Activated CD4-positive, alpha-beta T cell treated with anti-CD3 and anti-CD28 coated beads for 48 hours (primary cell): ENCODE measurements around the gene DOCK4.

Experiments
- DNase-seq: peaks from one replicate; pipeline ENCODE4 v3.0.0-alpha.2; 2020

DOCK4 gene

DNA sequence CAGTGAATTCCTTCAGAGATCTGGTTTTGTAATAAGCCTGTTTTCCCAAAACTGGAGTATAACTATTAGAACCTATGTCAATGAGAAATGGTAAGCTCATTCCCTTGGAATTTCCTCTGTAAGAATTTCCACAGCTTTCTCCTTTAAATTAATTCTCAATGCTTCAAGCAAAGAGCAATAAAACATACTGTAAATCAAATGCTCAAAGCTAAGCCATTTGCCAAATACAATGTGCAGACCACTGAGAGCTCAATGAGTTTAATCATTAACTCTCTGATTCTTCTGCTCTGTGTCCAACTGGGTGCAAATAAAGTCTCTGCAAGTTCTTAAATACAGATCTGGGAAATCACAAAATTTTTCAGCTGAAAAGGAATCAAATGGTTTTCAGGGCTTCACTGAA lies 416.3 kb downstream of the DOCK4 start:
- no peak for DNase-seq

DNA sequence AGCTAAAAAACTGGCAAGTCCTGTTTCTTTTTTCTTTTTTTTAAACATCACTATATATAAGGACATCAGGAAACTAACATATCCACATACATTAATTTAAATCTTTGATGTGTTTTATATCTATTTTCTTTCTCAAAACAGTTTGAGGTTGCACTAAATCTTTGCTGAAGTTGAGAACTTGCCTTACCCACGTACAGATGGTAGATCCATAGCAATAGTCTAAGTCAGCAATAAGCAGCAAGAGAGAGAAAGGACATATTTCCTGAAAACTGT lies 417.2 kb downstream of the DOCK4 start:
- no peak for DNase-seq

DNA sequence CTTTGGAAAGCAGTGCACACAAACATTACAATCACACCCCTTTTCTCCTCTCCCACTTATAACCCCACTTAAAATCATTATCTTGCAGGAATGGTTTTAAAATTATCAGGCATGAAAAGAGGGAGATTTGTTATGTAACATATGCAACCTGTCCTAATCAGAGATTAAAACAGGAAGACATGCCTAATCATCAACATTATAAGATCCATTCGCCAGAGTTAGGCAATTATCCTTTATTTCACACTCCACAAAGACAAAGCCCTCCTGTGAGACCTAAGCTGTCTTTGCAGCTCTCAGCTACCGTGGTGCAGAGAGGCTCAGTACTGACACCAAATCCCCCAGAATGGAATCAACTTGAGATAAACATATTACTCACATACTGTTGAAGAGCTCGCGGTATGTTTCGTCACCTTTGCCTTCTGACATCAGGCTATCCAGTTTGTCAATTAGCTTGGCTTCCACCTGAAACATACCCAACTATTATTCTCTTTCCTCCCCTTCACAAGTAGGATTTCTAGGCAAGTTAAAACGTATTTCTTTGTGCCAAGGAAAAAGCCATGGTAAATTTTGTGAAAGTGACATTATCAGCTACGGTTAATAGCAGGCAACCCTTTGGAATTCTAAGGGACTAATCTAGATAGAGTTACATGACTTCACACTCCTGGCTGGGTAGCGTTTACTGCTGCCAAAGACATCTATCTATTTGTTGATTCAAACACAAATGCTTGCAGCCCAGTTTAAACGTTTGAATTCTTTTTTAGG lies 417.7 kb downstream of the DOCK4 start:
- DNase-seq = no peak

DNA sequence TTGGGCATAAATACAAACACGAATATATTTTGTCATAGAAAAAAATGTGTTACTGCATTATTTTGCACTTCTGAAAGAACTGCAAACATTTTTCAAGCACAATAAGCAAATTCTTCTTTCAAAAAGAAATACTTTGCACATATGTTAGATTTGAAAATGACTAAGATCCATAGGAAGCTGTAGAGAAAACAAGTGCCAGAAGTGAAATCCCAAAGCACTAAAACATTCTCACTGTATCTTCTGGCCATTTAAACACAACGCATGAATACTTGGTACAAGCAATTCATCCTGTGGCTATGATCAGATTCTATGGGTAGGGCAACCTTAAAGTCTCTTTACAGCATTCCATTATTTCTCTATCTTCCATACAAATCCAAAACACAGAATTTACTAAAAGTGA lies 418.5 kb downstream of the DOCK4 start:
- no peak for DNase-seq

DNA sequence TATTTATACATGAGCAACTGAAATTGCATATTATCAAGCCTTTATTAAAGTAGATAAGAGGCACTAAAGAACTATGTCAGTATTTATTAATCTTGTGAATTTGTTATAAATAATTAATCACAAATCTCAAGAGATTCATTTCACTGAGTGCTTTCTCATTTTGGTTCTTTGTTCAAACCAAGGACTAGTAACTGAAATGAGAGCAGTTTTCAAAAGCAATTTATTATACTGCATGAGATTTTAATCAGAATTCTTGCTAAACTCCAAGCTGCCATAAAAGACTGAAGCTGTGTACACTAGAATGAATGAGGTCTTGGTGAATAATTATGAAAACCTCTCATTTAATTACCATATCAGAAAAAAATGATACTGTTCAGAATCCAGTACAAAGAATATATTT lies 419.1 kb downstream of the DOCK4 start:
- DNase-seq = no peak

DNA sequence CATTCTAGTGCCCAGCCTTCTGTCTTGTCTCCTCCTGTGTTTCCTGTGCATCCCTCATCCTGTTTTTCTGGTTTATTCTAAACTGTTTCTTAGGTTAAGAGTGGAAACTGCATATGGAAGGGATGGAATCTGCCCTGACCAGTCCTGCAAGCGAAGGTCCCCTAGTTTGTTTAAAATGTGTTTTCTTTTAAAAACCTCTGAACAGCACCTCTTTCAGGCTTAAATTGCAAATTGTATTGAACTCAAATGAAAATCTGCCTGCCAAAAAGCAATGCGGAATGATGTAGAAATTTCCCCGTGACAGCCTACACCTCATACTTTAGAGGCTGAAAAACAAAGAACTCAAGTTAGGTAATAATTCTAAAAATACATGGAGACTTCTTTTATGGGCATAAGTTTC lies 421.1 kb downstream of the DOCK4 start:
- DNase-seq = no peak

DNA sequence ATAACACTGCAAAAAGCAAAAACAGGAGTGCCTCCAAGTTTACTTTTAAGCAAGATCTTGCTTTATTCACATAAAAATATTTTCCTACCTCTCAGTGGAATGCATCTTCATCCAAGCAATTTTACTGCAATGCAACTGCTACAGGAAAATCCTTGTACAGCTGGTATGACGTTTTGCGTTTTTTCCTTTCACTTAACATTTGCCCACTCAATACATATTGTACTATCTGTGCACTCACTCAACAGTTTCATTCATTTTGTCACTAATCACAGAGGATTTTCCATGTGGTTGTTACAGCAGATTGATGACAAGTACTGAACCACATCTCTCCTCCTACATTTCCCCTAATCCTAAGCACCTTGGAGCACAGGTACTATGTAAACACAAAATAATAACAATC lies 421.9 kb downstream of the DOCK4 start:
- DNase-seq = no peak

DNA sequence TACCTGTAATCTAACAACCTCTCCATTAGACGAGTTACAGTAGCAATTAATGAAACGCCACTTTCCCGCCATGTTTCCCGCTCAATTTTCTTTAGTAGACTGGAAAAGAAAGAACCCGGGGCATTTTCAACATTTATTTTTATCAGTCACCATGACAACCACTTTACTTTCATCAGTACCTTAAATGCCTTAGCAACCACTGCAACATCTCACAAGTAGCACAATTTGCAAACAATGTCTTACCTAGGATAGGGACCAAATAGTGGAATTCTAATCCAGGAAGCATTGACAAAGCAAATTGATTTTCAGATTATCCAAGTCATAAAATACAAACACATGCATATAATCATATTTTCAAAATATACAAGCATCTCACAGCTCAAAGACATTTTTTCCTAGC lies 422.3 kb downstream of the DOCK4 start:
- no peak for DNase-seq

DNA sequence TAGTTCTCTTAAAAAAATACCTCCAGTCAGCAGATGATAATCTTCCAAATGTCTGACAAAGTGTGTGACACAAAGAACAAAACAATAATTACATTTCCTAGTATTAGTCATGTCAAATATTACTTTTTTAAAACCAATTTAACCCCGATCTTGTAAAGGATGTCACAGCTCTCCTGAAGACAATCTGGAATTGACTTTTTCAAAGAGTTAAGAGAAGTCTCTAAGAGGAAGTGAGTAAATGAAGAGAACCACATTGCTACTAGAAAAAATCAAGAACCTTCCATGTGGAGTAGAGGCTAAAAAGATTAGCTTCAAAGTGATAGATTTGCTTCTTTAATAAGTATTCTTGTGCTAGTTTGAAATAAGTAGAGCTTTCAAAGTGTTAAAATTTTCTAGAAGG lies 425.7 kb downstream of the DOCK4 start:
- no peak for DNase-seq

DNA sequence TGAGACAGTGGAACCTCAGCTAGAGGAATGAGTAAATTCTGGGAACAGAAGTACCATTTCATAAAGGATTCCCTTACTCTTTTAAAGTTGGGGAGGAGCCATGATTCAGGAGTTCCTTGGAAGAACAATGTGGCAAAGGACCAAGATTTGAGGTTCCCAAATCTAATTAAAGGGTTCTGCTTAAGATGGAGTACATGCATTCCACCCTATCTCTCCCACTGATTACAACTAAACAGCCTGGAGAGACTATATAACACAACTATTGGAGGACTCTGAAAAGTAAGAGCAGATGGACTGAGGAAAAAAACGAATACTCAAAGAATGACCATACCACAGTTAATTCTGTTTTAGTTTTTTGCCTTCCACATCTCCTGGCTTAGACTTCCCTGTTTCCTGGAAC lies 431.0 kb downstream of the DOCK4 start:
- DNase-seq = no peak

DNA sequence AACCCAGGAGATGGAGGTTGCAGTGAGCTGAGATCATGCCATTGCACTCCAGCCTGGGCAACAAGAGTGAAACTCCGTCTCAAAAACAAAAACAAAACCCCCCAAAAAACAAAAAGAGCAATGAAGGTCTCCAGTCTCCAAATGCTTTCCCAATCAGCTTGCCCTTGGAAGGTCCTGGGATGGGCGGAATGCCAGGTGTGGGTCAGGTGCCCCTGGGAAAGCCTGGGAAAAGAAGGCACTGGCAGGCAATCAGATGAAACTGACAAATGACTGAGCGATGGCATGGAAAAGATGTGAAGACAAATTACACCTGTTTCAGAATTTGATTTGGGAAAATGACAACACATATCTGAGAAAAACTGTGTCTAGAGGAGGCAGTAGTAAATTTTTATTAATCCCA lies 433.5 kb downstream of the DOCK4 start:
- no peak for DNase-seq

DNA sequence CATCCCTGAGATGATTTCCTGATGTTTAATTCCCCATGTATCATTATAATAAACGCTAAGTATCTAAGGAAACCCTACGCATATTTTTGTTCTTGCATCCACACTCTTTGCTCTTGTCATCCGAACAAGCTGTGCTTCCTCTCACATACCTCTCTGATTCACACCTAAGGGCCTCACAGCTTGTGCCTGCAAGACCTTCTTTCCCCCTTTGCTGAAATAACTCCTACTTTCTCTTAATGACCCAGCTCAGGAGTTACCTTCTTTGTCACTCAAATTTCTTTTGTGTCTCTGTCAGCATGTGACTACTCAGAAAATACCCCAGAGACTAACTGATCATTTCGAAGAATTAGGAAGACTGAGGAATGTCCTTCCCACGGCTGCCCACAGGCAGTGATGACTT lies 434.6 kb downstream of the DOCK4 start:
- no peak for DNase-seq

DNA sequence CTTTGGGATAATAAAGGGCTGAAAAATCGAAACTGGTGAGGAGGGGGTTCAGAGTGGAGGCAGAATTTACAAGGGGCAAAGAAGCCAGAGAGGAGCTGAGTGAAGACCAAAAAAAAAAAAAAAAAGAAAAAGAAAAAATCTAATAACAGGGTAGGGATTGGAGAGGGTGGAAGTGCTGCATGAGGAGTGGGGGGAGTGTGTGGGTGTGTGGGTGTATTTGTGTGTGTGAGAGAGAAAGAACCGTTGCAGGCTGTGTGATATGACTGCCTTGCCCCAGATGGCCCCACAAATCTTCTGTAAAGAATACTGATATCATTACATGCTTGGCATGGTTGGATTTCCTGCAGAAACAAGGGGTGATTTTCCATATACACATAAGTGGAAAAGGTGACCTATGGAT lies 436.1 kb downstream of the DOCK4 start:
- no peak for DNase-seq

DNA sequence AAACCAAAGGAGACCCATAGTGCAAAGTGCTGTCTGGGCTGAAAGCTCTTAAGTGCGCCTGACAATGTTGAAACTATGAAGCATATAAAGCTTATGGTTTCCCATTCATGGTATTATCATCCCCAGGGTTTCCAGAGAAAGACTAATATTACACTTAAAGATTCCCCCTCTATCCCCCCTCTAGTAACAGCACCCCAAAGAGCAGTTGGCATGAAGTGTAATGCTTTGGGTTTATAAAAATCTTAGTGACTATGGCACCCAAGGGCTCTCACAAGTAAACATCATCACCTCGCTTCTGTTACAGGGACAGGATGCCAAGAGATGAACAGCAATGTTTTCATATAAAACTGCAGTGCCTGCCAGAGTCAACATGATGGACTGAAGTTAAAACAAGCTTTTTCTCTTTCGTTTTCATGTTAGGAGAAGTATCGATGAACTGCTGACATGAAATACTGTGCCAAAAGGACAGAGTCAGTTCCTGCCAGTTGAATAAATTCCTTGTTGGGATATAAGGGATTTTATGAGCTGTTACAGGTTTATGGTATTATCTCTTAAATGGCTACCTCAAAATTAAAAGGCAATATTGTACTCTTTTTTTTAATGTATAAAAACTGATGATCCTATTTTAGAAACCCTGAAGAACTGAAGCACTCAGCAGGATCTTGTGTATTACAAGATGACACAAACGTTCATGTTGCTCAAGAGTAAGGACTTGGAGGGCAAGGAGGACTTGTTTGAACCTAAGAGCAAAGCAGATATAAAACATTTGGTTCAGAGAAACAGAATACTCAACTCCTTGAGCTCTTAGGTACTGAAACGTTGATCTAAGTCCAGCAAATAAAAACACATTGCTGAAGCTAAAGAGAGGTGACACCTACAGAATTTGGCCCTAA lies 440.2 kb downstream of the DOCK4 start:
- no peak for DNase-seq

DNA sequence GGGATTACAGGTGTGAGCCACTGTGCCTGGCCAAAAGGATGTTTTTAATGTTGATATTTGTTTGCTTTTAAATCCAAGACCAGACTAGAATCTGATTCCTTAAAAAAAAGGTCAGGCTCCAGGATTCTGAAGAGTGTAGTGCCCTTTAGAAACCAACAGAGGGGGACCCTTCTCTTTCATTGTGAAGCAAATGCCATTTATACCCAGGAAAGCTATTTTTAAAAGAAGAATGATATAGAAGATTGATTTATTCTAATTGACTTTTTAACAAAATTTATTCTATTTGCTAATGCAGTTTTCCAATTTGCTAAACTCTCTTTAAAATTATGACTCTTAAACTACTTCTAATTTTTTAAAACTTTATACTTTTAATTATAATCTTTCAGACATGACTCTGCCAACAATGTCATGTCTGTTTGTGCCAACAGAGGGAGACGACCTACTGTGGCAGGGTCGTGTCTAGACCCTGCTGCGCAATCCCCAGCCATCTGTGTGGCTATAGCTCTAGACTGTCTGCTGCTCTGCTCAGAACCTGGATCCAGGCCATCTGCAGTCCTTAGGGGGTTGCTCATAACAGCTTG lies 442.9 kb downstream of the DOCK4 start:
- no peak for DNase-seq

DNA sequence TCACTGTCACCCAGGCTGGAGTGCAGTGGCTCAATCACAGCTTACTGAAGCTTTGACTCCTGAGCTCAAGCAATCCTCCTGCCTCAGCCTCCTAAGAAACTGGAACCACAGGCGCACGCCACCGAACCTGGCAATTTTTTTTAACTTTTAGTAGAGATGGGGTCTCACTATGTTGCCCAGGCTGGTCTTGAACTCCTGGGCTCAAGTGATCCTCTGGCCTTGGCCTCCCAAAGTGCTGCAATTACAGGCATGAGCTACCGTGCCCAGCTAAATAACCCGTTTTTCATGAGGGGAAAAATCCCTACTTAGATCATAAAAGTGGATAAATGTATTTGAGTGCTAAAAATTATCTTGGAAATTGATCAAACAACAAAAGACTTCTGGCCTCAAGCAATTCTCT lies 443.4 kb downstream of the DOCK4 start:
- DNase-seq = no peak

DNA sequence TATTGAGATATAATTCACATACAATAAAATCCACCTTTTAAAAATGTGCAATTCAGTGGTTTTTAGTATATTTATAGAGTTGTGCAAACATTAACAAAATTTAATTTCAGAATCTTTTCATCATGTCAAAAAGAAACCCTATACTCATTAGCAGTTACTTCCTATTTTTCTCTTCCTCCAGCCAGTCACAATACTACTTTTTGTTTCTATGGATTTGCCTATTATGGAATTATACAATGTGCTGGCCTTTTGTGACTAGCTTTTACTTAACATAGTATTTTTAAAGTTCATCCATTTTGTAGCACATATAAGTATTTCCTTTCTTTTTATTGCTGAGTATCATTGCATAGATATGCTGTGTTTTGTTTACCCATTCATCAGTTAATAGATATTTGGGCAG lies 444.0 kb downstream of the DOCK4 start:
- no peak for DNase-seq

DNA sequence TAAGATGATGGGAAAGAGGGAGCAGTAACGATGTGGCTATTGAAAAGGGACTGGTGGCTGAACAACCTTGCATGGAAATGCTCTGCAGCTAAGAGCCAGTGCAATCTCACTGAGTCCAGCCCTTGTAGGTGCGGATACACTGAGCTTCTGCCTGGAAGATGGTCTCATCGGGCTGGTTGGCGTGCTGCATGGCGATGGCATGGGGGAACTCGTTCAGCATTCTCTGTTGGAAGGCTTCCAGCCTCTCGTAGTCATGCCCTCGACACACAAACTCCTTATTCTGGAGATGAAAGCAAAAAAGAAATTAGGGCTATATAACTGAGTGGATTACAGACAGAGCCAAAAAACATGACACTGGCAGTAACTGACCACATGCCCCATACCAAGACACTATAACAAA lies 446.2 kb downstream of the DOCK4 start:
- no peak for DNase-seq

DNA sequence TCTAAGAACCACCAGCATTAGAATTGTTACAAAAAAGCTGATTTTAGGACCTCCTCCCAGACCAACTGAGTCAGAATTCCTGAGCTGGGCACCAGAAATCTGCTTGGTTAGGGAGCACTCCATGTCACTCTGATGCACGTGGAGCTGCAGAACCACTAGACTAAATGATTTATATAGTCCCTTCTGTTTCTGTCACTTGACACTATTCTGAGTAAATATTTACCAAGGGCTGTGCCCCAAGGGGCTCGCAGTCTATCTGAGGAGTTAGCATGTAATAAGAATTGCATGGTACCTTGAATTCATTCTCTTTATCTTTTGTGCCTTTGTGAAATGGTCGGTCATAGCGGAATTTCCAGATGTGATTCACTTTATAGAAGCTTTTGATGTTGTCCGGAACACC lies 447.9 kb downstream of the DOCK4 start:
- no peak for DNase-seq

DNA sequence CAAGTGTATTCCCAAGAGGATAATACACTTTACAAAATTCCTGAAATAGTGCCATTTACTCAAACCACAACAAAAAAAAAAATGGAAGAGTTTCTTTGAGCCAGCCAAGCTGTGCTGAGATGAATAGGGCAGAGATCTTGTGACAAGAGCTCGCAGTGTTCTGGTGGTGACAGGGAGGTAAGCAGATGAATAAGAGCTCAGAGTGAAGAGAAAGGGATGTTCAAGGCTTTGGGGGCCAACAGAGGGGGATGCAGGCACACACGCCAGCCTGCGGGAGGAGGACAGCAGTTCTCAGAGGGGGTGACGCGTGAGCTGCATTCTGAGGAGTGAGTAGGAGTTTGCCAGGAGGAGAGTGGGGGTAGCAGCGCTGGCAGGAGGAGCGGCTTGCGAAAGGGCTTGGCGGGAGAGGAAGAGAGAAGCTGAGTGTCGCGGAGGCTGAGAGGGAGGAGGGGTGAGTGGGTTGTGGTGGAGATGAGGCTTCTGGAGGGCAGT lies 449.5 kb downstream of the DOCK4 start:
- DNase-seq = no peak

DNA sequence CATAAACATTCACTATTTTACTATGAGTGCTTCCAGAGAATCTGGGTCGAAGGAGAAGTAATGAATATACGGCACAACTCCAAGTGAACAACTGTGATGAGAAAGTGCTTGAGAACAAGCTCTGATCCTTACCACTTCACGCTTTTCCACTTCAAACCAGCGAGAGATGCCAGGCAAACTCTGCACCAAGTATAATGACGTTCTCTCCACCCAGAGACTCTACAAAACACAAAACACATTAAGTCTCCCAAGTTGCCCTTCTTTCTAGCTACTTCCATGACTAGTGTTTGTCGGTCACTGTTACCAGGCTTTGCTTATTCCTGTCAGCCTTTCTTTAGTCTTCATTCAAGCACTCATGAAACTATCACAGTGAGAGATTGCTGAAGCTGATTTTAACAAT lies 450.8 kb downstream of the DOCK4 start:
- DNase-seq = no peak

DNA sequence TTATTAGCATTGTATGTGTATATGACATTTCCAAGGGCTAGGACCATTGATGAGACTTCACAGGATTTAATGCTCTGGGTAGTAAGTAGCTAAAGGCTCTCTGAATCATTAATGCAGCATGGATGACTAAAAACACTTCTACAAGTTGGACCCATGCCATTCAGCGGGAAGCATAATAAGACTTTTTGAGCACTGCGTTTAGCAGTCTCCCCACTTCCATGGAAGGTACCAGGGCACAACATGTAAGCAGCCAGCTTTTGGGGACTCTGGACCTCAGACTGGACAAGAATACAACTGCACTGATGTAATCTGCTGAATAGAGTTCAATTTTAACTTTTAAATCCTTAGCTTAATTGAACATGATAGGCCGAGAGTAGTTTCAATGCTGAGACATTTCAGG lies 452.2 kb downstream of the DOCK4 start:
- DNase-seq = no peak

DNA sequence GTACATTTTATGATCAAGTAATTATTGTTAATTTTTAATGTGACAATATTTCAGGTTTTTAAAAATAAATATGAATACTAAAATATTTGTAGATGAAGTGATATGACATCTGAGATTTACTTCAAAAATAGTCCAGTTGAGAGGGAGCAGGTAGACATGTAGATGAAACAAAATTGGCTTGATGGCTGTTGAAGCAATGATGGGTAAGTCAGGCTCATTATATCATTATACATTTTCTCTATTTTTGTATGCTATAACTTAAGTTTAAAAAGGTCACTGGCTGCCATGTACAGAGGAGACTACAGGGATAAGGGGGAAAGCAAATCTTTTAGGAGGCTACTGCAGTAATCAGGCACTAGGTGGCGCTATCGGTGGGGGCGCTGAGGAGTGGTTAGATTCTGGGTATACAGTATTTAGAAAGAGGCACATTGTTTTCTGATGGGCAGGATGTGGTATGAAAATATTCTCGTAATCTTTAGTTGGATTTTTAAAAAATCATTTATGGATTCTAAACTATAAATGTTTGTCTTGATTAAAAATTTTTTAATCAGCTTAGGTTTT lies 454.1 kb downstream of the DOCK4 start:
- DNase-seq = peak; percentile 81

DNA sequence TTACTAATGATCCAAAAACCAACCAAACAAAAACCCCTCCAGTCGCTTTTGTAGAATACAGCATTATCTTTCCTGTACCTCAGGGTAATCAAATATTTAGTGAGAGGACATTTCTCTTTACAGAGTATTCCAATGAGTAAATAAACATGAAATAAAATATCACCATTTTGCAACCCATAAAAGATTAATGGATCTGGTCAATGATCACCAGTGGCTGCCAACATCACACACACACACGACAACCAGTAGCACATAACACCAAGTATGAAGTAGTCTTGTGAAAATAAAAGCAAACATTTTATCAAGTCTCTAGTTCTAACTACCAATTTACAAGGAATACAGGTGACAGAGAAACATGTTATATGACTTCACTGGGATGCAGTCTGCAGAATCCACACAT lies 455.3 kb downstream of the DOCK4 start:
- no peak for DNase-seq
